ENCODE results near the gene EIPR1. TPM values are rescaled to one million over a fixed set of nuclear protein-coding genes. Genes with fewer than 3 reads are reported as not detected.

The EIPR1 gene
- total and polyA plus RNA-seq, 2 experiments from 2014 or later, result 17.4 to 46.3 TPM

GRCh38 chr2:3195641-3196476 lies 181.8 kb downstream of the EIPR1 start:
- DNase-seq (ENCODE audit: low spot score), result no peak
- peaks cover 38% of the 10 kb centered on the region for H3K4me1 Mint-ChIP-seq
- Histone ChIP-seq H3K27ac (ENCODE audit: low read depth) (no peak overlapping the region), H3K4me1 (ENCODE audit: insufficient read depth) (peaks cover 9% of the 10 kb centered on the region; the same call in 1 of the 2 replicates), H4K20me1 (replicated peaks; ENCODE audit: insufficient read depth) (no peaks in the 10 kb centered on the region; the same call in 1 of the 2 replicates), H3K79me2 (replicated peaks; ENCODE audit: insufficient read depth) (no peaks in the 10 kb centered on the region), H3K9me2 (ENCODE audit: insufficient read depth) (no peaks in the 10 kb centered on the region), H2AFZ (no peak overlapping the region), H3K4me2 (no peak overlapping the region), H3K27me3 (ENCODE audit: insufficient read depth) (no peaks in the 10 kb centered on the region), H3K36me3 (ENCODE audit: insufficient read depth) (no peaks in the 10 kb centered on the region), H3F3A (replicated peaks; ENCODE audit: low read depth) (no peaks in the 10 kb centered on the region), H3K4me3 (no peak overlapping the region)
- TF ChIP-seq POLR2AphosphoS5 (IDR thresholded peaks at IDR 0.05; ENCODE audit: low read depth) (no peak), ZNF331 (CRISPR knock-in tag; IDR thresholded peaks at IDR 0.05; ENCODE audit: low read depth) (no peak), EZH2 (IDR thresholded peaks at IDR 0.05; ENCODE audit: low read depth, unreplicated experiment) (no peak)
- no peak overlapping the region for H3K27ac Mint-ChIP-seq
- peaks cover 22% of the 10 kb centered on the region for H3K36me3 Mint-ChIP-seq (ENCODE audit: low read depth)
- no peak for ATAC-seq
- no peak overlapping the region for H3K4me3 Mint-ChIP-seq
- H3K9me3 Mint-ChIP-seq, result peaks cover 14% of the 10 kb centered on the region
- H3K27me3 Mint-ChIP-seq (ENCODE audit: insufficient read depth, low read depth, poor library complexity), result peaks cover 17% of the 10 kb centered on the region

DNA sequence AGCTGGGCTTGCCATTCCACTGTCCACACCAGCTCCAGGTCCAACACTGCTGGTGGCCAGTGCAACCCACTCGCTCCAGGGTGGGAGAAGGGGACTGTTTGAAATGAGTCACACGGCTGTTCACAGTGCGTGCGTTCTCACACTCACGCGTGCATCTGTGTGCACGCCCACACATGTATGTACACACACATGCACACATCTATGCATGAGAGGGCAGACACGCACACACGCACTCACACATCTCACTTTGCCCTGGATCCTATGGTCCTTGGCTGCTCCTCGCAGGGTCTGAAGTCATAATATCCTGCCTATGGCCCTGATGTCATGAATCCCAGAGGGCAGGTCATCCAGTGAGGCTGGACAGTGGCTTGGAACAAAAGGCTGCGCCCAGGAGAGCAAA lies 182.8 kb downstream of the EIPR1 start:
- Histone ChIP-seq H2AFZ (no peak overlapping the region), H4K20me1 (replicated peaks; ENCODE audit: insufficient read depth) (no peaks in the 10 kb centered on the region; the same call in 1 of the 2 replicates), H3K4me1 (ENCODE audit: insufficient read depth) (peaks cover 9% of the 10 kb centered on the region; the same call in 1 of the 2 replicates), H3F3A (replicated peaks; ENCODE audit: low read depth) (no peaks in the 10 kb centered on the region), H3K27ac (ENCODE audit: low read depth) (no peak overlapping the region), H3K9me2 (ENCODE audit: insufficient read depth) (no peaks in the 10 kb centered on the region), H3K4me3 (no peak overlapping the region), H3K79me2 (replicated peaks; ENCODE audit: insufficient read depth) (no peaks in the 10 kb centered on the region), H3K27me3 (ENCODE audit: insufficient read depth) (no peaks in the 10 kb centered on the region), H3K4me2 (no peak overlapping the region), H3K36me3 (ENCODE audit: insufficient read depth) (no peaks in the 10 kb centered on the region)
- H3K4me3 Mint-ChIP-seq, result no peak overlapping the region
- peaks cover 15% of the 10 kb centered on the region for H3K27me3 Mint-ChIP-seq (ENCODE audit: insufficient read depth, low read depth, poor library complexity)
- H3K36me3 Mint-ChIP-seq (ENCODE audit: low read depth), result peaks cover 22% of the 10 kb centered on the region
- ATAC-seq (no peak), DNase-seq (ENCODE audit: low spot score) (no peak)
- H3K4me1 Mint-ChIP-seq, result peaks cover 29% of the 10 kb centered on the region
- H3K9me3 Mint-ChIP-seq, result peaks cover 14% of the 10 kb centered on the region
- H3K27ac Mint-ChIP-seq, result no peak overlapping the region
- TF ChIP-seq EZH2 (IDR thresholded peaks at IDR 0.05; ENCODE audit: low read depth, unreplicated experiment) (no peak), JUNB (IDR thresholded peaks at IDR 0.05; ENCODE audit: unreplicated experiment) (no peak), ZNF331 (CRISPR knock-in tag; IDR thresholded peaks at IDR 0.05; ENCODE audit: low read depth) (no peak), POLR2AphosphoS5 (IDR thresholded peaks at IDR 0.05; ENCODE audit: low read depth) (no peak), CREB1 (CRISPR knock-in tag; IDR thresholded peaks at IDR 0.05; ENCODE audit: low read depth) (no peak), EZH2phosphoT487 (IDR thresholded peaks at IDR 0.05; ENCODE audit: unreplicated experiment) (no peak), NANOG (IDR thresholded peaks at IDR 0.05; ENCODE audit: borderline replicate concordance) (no peak), ZNF114 (CRISPR knock-in tag; IDR thresholded peaks at IDR 0.05) (no peak), REST (IDR thresholded peaks at IDR 0.05; ENCODE audit: unreplicated experiment) (no peak)
- TF ChIP-seq, protein P1, sequence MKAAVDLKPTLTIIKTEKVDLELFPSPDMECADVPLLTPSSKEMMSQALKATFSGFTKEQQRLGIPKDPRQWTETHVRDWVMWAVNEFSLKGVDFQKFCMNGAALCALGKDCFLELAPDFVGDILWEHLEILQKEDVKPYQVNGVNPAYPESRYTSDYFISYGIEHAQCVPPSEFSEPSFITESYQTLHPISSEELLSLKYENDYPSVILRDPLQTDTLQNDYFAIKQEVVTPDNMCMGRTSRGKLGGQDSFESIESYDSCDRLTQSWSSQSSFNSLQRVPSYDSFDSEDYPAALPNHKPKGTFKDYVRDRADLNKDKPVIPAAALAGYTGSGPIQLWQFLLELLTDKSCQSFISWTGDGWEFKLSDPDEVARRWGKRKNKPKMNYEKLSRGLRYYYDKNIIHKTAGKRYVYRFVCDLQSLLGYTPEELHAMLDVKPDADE (IDR thresholded peaks at IDR 0.05), result no peak
